ENCODE data around the gene DIDO1.

The DIDO1 gene

DNA sequence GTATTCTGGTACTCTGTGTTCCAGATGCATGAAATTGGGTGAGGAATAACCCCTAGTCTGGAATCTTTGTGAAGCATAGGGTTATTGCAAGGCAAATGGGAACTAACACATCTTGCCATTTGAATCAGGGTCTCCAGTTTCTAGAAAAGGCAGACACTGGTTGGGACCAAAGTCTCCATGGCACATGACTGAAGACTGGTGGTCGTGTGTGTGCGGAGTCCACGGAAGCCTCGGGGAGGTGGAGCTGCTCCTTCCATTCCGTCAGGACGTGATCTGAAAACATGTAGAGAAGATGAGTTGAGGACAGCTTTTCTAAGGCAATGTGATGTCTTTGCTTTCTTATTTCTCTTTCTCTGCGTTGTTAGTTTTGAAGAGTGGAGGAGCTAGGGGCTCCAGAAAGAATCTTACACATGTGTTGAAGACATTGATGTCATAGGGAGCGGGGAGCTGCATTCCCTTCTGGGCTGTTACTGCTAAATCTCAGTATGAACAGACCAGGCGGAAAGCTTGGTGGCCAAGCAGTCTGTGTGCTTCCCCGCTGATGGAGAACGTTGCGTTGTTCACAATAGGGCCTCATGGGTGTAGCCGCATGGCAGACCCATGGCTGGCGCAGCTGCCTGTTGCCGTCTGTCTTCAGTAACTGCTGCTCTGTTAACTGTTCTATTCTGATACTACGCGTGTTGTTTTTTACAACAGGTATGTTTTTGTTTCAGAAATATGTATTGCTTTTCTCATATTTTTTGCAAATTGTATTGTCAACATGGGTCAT, 21.4 kb upstream of the DIDO1 start:
- Mint-ChIP-seq H3K4me1 (peaks cover 17% of the 10 kb centered on the region), H3K9me3 (peaks cover 4% of the 10 kb centered on the region), H3K4me3 (no peak overlapping the region), H3K36me3 (peaks cover 65% of the 10 kb centered on the region), H3K27me3 (no peaks in the 10 kb centered on the region), H3K27ac (no peak overlapping the region)
- no peak for ATAC-seq

DNA sequence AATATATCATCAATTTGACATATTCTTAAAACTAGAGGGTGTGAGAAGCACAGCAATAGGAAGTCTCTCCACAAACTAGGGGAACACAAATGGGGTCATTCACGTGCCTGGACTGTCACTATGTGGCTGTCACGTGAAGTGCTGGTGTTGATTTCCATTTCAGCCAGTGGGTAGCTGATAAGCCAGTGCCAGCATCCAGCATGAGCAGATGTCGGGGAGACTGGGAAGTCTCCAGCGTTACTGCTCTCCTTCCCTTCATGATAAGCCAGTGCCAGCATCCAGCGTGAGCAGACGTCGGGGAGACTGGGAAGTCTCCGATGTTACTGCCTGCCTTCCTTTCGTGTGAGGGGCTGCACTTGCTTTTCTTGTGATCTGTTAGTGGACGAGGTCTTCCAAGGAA, 20.6 kb upstream of the DIDO1 start:
- Mint-ChIP-seq H3K36me3 (peaks cover 73% of the 10 kb centered on the region), H3K4me3 (no peak overlapping the region), H3K4me1 (peaks cover 15% of the 10 kb centered on the region), H3K27ac (no peak overlapping the region), H3K9me3 (peaks cover 4% of the 10 kb centered on the region), H3K27me3 (no peaks in the 10 kb centered on the region)
- ATAC-seq: no peak

DNA sequence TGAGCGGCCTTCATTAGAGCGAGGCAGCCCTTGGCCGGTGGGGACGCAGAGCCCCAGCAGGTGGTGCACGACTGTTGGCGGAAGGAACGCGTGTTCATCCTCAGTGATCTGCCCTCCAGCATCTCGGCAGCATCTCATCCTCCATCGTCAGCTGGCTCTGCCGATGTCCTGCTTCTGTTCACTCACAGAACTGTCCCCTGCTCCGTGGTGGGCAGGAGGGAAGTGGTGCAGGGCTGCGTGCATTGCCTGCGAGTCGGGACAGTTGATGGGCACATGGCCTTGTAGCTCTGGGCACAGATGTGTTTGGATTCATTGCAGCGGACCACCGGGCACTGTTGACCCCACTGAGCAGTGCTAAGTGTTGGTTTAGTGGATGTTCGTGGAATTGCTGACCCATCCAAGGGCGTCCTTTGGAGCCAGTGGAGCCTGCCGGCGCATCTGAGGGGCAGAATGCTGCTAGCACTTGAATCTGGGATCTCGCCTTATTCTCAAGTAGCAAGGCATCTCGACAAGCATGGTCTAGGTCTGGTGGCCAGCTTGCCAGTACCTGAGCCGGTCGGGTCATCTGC, 19.6 kb upstream of the DIDO1 start:
- no peak for ATAC-seq
- Mint-ChIP-seq H3K9me3 (peaks cover 4% of the 10 kb centered on the region), H3K4me1 (peaks cover 22% of the 10 kb centered on the region), H3K4me3 (no peak overlapping the region), H3K36me3 (peaks cover 81% of the 10 kb centered on the region), H3K27me3 (no peaks in the 10 kb centered on the region), H3K27ac (no peak overlapping the region)

DNA sequence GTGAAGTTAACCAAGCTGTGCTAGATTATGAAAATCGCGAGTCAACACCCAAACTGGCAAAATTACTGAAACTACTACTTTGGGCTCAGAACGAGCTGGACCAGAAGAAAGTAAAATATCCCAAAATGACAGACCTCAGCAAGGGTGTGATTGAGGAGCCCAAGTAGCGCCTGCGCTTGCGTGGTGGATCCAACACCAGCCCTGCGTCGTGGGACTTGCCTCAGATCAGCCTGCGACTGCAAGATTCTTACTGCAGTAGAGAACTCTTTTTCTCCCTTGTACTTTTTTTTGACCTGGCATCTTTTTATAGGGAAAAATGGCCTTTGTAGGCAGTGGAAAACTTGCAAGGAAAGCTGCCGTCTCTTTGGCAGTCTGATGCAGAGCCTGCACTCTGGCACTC, 18.4 kb upstream of the DIDO1 start:
- Mint-ChIP-seq H3K9me3 (peaks cover 4% of the 10 kb centered on the region), H3K4me3 (no peak overlapping the region), H3K4me1 (peaks cover 31% of the 10 kb centered on the region), H3K27me3 (no peaks in the 10 kb centered on the region), H3K36me3 (peaks cover 72% of the 10 kb centered on the region), H3K27ac (no peak overlapping the region)
- no peak for ATAC-seq

DNA sequence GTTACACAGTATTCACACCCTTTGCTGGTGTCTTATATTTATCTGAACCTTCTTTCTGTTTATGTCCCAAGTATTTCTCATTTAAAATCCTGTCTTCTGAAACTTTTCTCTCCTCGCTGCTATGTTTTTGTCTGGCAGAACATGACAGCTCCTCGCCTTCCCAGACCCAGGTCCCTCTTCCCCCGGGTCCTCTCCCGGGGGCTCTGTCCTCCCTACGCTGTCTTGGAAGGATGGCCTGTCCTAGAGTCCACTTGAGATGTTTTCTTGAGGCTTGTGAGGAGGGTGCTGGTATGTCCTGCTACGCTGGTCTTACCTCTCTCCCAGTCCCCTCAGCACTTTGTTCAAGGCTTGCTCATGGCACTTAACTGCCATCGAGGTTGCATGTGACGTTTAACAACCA, 17.9 kb upstream of the DIDO1 start:
- Mint-ChIP-seq H3K36me3 (peaks cover 72% of the 10 kb centered on the region), H3K27me3 (no peaks in the 10 kb centered on the region), H3K27ac (no peak overlapping the region), H3K4me3 (no peak overlapping the region), H3K4me1 (peaks cover 34% of the 10 kb centered on the region), H3K9me3 (peaks cover 4% of the 10 kb centered on the region)
- no peak for ATAC-seq

DNA sequence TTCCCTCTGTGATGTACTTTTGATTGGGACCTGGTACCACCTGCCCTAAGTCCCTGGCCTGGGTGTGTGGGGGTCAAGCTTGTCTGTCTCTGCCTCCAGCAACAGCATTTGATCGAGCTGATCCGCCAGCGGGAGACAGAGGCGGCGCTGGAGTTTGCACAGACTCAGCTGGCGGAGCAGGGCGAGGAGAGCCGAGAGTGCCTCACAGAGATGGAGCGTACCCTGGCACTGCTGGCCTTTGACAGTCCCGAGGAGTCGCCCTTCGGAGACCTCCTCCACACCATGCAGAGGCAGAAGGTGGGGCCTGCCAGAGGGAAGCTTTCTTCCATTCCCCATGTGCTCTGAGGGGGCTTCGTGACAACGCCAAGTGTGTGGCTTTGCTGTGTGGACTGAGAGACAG, 17.1 kb upstream of the DIDO1 start:
- no peaks in the 10 kb centered on the region for H3K9me3 Mint-ChIP-seq
- ATAC-seq: no peak
- H3K36me3 Mint-ChIP-seq: peaks cover 64% of the 10 kb centered on the region
- H3K4me3 Mint-ChIP-seq: no peak overlapping the region
- H3K27me3 Mint-ChIP-seq: no peaks in the 10 kb centered on the region
- H3K27ac Mint-ChIP-seq: no peak overlapping the region
- peaks cover 42% of the 10 kb centered on the region for H3K4me1 Mint-ChIP-seq

DNA sequence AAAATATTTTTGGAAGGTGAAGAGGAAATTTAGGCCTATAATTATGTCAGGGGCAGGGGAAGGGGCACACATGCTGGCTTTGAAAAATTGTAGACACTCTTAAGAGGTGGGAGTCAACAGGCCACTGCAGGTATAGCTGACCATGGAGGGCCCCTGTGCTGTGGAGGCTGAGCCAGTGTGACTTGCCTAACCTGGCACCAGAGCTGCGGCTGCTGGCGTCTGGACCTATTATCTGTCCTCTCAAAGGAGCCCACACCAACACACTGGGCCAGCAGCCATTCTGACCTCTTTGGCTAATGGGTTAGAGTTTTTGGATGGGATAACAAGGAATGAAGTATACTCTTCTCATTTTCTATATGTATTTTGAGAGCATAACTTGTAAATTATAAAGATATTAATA, 16.2 kb upstream of the DIDO1 start:
- peaks cover 43% of the 10 kb centered on the region for H3K4me1 Mint-ChIP-seq
- ATAC-seq: no peak
- H3K27me3 Mint-ChIP-seq: no peaks in the 10 kb centered on the region
- no peak overlapping the region for H3K27ac Mint-ChIP-seq
- H3K9me3 Mint-ChIP-seq: no peaks in the 10 kb centered on the region
- H3K36me3 Mint-ChIP-seq: peaks cover 55% of the 10 kb centered on the region
- H3K4me3 Mint-ChIP-seq: no peak overlapping the region

DNA sequence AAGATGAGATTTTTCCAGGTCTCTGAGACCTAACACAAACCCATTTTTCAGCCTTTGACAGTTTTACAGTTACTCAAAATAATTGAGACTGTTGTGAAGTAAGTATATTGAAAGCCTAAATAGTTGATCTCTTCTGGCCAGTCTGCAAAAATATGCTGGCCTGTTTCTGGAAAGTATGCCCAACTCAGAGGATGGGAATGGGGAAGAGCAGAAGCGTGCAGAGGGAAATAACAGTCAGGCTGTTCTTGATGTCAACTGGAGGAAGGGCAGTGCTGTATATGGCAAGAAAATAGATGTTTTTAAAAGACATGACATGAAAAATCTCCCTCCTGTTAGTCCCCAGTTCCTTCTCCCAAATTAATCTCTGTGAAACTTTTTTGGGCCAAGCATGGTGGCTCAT, 15.5 kb upstream of the DIDO1 start:
- peaks cover 37% of the 10 kb centered on the region for H3K4me1 Mint-ChIP-seq
- no peak overlapping the region for H3K27ac Mint-ChIP-seq
- H3K4me3 Mint-ChIP-seq: no peak overlapping the region
- peaks cover 48% of the 10 kb centered on the region for H3K36me3 Mint-ChIP-seq
- H3K27me3 Mint-ChIP-seq: no peaks in the 10 kb centered on the region
- ATAC-seq: no peak
- no peaks in the 10 kb centered on the region for H3K9me3 Mint-ChIP-seq

DNA sequence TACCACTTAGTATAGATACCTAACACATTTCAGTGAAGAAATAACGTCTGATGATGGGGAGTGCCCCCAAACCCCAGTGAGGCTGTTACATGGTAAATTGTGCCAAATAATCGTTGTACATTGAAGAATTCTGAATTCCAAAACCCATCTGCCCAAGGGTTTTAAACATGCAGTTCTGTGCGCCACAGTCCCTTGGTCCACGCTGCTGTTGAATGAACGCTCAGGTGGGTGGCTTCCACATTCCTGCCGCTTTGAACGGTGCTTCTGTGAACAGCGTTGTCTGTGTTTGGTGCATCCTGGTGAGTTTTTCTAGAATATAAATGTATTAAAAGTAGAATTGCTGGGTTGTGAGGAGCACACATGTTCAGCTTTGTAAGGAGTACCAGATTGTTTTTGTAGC, 14.6 kb upstream of the DIDO1 start:
- no peak overlapping the region for H3K4me3 Mint-ChIP-seq
- H3K36me3 Mint-ChIP-seq: peaks cover 43% of the 10 kb centered on the region
- no peak overlapping the region for H3K27ac Mint-ChIP-seq
- no peaks in the 10 kb centered on the region for H3K9me3 Mint-ChIP-seq
- H3K27me3 Mint-ChIP-seq: no peaks in the 10 kb centered on the region
- no peak for ATAC-seq
- H3K4me1 Mint-ChIP-seq: peaks cover 37% of the 10 kb centered on the region

DNA sequence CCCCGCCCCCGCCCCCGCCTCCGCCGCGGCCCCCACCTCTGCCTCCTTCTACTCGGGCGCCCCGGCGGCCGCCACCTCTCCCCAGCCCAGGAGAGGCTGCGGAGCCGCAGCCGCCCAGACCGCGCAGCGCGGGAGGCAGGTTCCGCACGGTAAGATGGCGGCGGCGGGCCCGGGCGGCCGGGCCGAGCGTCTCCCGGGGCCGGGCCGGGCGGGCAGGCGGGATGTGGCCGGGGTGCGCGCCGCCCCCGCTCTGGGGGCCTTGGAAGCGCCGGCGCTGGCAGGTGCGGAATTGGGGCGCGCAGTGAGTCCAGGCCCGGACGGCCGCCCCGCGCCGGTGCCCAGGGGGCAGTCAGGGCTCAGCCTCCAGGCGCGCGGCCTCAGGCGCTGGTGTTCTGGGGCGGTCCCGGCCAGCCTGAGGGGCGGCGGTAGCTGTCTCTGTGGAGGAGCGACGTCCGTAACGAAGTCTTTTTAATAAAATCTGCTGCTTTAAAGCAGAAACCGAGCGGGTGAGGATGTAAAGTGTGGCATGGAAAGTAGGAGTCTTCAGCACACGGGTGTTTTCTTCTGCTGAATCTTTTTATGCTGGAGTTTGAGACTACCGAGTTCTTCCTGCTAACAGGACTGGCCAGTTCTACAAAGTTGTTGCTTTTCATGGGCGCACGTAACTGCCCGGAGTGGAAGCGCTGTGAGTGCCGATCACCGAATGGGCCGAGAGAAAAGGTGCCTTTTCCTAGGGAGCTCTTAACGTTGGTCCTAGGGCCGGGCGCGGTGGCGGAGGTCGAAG, 12.0 kb upstream of the DIDO1 start, which contains the start of gene GID8:
GID8 (plus strand) TSS at position 43 of the 784 bp plus-strand sequence. CDS start 3,356 bp downstream, outside the sequence.
- Mint-ChIP-seq H3K4me3 (peak within 1 kb of the TSS; percentile 87), H3K9me3 (no peaks in the 10 kb centered on the region), H3K4me1 (peaks cover 37% of the 10 kb centered on the region), H3K27me3 (no peaks in the 10 kb centered on the region), H3K36me3 (peaks cover 27% of the 10 kb centered on the region), H3K27ac (no peak within 1 kb of the TSS)
- peak; percentile 80 for ATAC-seq

DNA sequence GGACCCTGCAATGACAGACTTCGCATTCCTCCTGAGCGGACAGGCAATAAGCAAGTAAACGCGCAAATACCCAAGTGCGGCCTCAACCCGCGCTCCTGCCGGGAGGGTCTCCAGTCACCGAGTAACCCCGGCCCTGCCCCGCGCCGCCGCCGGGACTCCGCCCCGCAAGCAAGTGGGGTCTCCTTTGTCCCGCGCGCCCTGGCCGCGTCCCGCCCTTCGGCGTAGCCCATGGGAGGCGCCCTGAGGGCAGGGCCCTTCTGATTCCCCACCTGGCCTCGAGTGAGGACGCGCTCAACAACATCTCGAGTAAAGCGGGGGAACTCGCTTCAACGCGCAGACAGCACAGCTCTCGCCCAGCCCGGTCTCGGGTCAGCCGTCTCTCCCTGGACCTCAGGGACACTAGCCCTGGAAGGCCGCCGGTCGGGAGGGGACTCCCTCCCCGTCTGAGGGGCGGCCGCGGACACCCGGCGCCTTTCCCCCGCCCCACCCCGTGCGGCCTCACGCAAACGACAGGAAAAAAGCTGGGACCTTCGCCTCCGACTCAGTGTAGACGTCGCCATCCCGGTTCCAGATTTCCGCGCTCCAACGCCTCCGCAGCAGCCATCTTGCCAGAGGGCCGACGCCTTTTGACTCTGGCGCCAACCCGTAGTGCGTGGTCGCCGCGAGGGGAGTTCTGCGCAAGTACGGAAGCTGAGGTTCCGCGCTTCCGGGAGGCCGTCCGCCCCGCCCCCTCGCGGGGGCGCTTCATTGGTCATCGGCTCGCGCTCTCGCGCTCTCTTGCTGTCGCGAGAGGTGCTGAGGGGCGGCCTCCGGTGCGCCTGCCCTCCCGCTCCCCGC, 11.2 kb upstream of the DIDO1 start:
- Mint-ChIP-seq H3K36me3 (peaks cover 19% of the 10 kb centered on the region), H3K4me1 (peaks cover 37% of the 10 kb centered on the region), H3K9me3 (no peaks in the 10 kb centered on the region), H3K27me3 (no peaks in the 10 kb centered on the region), H3K27ac (no peak overlapping the region), H3K4me3 (peak overlapping the region; percentile 87)
- peak; percentile 95 for ATAC-seq

DNA sequence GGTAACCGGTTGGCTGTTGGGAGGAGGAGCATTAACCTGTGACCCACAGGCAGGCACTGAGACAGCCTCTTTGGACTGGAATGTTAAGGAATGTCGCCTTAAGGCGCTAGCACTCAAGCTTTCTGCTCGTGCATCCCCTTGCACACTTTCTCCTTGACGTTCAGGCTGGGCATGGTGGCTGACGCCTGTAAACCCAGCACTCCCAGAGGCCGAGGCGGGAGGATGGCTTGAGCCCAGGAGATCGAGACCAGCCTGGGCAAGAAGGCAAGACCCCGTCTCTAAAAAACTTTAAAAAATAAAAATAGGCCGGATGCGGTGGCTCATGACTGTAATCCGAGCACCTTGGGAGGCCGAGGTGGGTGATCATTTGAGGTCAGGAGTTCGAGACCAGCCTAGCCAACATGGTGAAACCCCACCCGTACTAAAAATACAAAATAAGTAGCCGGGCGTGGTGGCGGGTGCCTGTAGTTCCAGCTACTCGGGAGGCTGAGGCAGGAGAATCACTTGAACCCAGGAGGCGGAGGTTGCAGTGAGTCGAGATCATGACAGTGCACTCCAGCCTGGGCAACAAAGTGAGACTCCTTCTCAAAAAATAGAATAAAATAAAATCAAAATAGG, 9.8 kb upstream of the DIDO1 start:
- Mint-ChIP-seq H3K9me3 (no peaks in the 10 kb centered on the region), H3K27ac (no peak overlapping the region), H3K4me1 (peaks cover 36% of the 10 kb centered on the region), H3K36me3 (peaks cover 6% of the 10 kb centered on the region), H3K4me3 (peak overlapping the region; percentile 87), H3K27me3 (no peaks in the 10 kb centered on the region)
- ATAC-seq: no peak

DNA sequence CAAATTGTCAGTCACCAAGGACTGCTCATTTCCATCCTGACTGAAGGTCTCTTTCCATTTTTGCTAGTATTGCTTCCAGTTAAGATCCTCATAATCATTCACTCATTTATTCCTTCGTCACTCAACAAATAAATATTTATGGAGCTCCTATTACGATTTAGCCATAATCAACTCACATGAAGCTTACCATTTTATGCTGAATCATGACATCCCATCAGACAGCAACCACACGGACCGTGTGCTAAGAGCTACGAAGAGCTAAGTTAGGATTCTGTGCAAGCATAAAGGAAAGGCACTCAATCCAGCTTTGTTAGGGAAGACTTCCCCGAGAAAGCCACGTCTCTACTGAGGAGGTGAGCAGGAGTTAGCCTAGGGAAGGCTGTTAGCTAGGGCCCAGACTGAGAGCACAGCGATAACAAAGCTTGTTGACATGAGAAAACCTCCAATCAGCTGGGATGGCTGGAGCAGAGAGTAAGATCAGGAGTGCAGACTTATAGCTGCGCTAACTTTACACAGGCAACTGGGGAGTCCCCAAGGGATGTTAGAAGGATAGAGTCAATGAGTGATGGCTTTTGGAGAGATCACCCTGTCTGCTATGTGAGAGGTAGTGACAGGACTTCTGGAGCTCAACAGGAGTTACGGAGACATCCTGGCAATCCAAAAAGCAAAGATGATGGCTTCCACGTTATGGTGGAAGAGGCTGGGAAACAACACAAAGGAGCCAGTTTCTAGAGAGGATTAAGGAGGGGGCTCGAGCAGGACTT, 9.1 kb upstream of the DIDO1 start:
- Mint-ChIP-seq H3K27ac (no peak overlapping the region), H3K27me3 (no peaks in the 10 kb centered on the region)

DNA sequence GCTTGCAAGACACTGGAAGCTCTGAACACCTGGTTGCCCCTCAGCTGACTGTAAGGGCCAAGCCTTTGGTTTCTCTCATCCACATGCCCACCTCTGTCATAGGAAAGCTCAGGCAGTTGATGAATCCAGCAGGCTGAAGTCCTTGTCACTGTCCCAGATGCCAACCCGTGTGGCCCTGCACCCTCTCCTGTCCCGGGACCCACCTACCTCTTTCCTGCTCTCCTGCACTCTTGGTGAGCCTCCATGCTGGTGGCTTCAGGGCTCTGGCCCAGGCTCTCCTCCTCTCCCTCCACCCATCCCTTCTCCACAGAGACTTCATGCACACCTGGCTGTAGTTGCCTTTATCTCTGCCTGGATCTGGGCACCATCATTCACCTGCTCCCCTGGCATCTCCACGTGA, 7.7 kb upstream of the DIDO1 start:
- Mint-ChIP-seq H3K9me3 (no peaks in the 10 kb centered on the region), H3K4me3 (no peak overlapping the region), H3K27me3 (no peaks in the 10 kb centered on the region), H3K27ac (no peak overlapping the region), H3K36me3 (no peaks in the 10 kb centered on the region), H3K4me1 (peaks cover 34% of the 10 kb centered on the region)
- ATAC-seq: no peak

More for the DNA sequence above, 9.1 kb upstream of the DIDO1 start:
- Mint-ChIP-seq H3K4me3 (no peak overlapping the region), H3K4me1 (peaks cover 37% of the 10 kb centered on the region), H3K36me3 (peaks cover 6% of the 10 kb centered on the region), H3K9me3 (no peaks in the 10 kb centered on the region)
- ATAC-seq: no peak

Data from stimulated activated memory B cell treated with anti-CD40 and anti-IgM and Interleukin-4, amounts not matched to agents 10 μg/mL and 1 μg/mL and 100 μg/mL, for 72 hours (primary cell).